ENCODE results near the gene CGNL1. TPM values are rescaled to one million over a fixed set of nuclear protein-coding genes. Genes with fewer than 3 reads are reported as not detected.

Gene CGNL1
- polyA plus RNA-seq, 1 of the 3 experiments (the other 2 are of a cell fraction): 0.23 TPM

- no peaks in the 10 kb centered on the region for H4K20me1 ChIP-seq (ENCODE audit: insufficient read depth)
- DNase-seq: no peak
- no peak overlapping the region for H3K4me3 ChIP-seq (ENCODE audit: low read depth in 2 of 2, low read length in 1 of 2)
- no peaks in the 10 kb centered on the region for H3K36me3 ChIP-seq (replicated peaks in 1 of 2; ENCODE audit: control insufficient read depth in 1 of 2, insufficient read depth in 2 of 2, low read length in 1 of 2)
- H3K79me2 ChIP-seq (ENCODE audit: insufficient read depth): no peaks in the 10 kb centered on the region
- no peak for TF ChIP-seq EZH2phosphoT487 (IDR thresholded peaks at IDR 0.05; ENCODE audit: borderline replicate concordance, low read depth)
- TF ChIP-seq, protein P1, sequence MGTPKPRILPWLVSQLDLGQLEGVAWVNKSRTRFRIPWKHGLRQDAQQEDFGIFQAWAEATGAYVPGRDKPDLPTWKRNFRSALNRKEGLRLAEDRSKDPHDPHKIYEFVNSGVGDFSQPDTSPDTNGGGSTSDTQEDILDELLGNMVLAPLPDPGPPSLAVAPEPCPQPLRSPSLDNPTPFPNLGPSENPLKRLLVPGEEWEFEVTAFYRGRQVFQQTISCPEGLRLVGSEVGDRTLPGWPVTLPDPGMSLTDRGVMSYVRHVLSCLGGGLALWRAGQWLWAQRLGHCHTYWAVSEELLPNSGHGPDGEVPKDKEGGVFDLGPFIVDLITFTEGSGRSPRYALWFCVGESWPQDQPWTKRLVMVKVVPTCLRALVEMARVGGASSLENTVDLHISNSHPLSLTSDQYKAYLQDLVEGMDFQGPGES (IDR thresholded peaks at IDR 0.05; ENCODE audit: low read depth, low read length): no peak
- H3K9ac ChIP-seq: no peak overlapping the region
- 76% methylated on average over 3 of the region's 3 CpGs for WGBS (ENCODE audit: low lambda C conversion rate)
- no peak overlapping the region for H2AFZ ChIP-seq (ENCODE audit: low read depth)
- no peak overlapping the region for H3K27ac ChIP-seq (ENCODE audit: low read depth in 2 of 2, low read length in 1 of 2)
- H3K9me3 ChIP-seq: no peaks in the 10 kb centered on the region
- H3K27me3 ChIP-seq (ENCODE audit: insufficient read depth): no peaks in the 10 kb centered on the region
- no peak overlapping the region for H3K4me2 ChIP-seq
- no peaks in the 10 kb centered on the region for H3F3A ChIP-seq (replicated peaks; ENCODE audit: insufficient read depth)
- POLR2A ChIA-PET: no interaction called here
- CTCF ChIA-PET: interaction anchor here (0.6 to 1.9 kb wide), 4 partner anchors 8 to 302 kb away, joined by 3 to 12 read pairs (median 4); no protein-coding TSS in a partner anchor
- no peaks in the 10 kb centered on the region for H3K9me2 ChIP-seq
- peaks cover 0 to 6% of the 10 kb centered on the region in 2 experiments; a peak in 1 of 4 replicates for H3K4me1 ChIP-seq (ENCODE audit: control insufficient read depth in 1 of 2, insufficient read depth in 2 of 2, low read depth in 1 of 2, low read length in 1 of 2)
These were observed 191.6 kb downstream of the CGNL1 start for GRCh38 chr15:57567891-57568290.

GRCh38 chr15:57568299-57568698 is 192.0 kb downstream of the CGNL1 start:
- H3K4me1 ChIP-seq (ENCODE audit: control insufficient read depth in 1 of 2, insufficient read depth in 2 of 2, low read depth in 1 of 2, low read length in 1 of 2): peaks cover 0 to 10% of the 10 kb centered on the region in 2 experiments; a peak in 1 of 4 replicates
- no peak overlapping the region for H3K27ac ChIP-seq (ENCODE audit: low read depth in 2 of 2, low read length in 1 of 2)
- TF ChIP-seq FOXM1 (IDR thresholded peaks at IDR 0.05; ENCODE audit: low read depth): no peak
- no peaks in the 10 kb centered on the region for H3K9me3 ChIP-seq
- H3F3A ChIP-seq (replicated peaks; ENCODE audit: insufficient read depth): no peaks in the 10 kb centered on the region
- no peak for DNase-seq
- H3K9ac ChIP-seq: no peak overlapping the region
- H3K79me2 ChIP-seq (ENCODE audit: insufficient read depth): no peaks in the 10 kb centered on the region
- no peaks in the 10 kb centered on the region for H3K9me2 ChIP-seq
- no peaks in the 10 kb centered on the region for H4K20me1 ChIP-seq (ENCODE audit: insufficient read depth)
- H3K4me3 ChIP-seq (ENCODE audit: low read depth in 2 of 2, low read length in 1 of 2): no peak overlapping the region
- H2AFZ ChIP-seq (ENCODE audit: low read depth): no peak overlapping the region
- H3K4me2 ChIP-seq: no peak overlapping the region
- no peaks in the 10 kb centered on the region for H3K27me3 ChIP-seq (ENCODE audit: insufficient read depth)
- ChIA-PET CTCF (interaction anchor here (0.6 to 1.9 kb wide), 4 partner anchors 8 to 301 kb away, joined by 3 to 12 read pairs (median 4); no protein-coding TSS in a partner anchor), POLR2A (no interaction called here)
- 73% methylated on average over 2 of the region's 2 CpGs for WGBS (ENCODE audit: low lambda C conversion rate)
- H3K36me3 ChIP-seq (replicated peaks in 1 of 2; ENCODE audit: control insufficient read depth in 1 of 2, insufficient read depth in 2 of 2, low read length in 1 of 2): no peaks in the 10 kb centered on the region

DNA sequence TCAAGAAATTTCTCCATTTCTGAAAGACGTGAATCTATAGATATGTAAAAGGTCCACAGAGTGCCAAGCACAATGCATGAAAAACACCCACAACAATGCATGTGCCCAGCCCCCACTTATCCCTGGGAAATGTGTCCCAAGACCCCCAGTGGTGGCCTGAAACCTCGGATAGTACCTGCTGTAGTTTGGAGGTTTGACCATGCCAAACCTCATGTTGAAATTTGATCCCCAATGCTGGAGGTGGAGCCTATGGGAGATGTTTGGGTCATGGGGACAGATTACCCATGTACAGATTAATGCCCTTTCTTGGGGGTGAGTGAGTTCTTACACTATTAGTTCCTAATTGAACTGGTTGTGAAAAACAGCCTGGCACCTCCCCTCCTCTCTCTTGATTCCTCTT is 194.0 kb downstream of the CGNL1 start:
- DNase-seq: no peak
- Histone ChIP-seq H3K27me3 (ENCODE audit: insufficient read depth) (no peaks in the 10 kb centered on the region), H3K9me2 (no peaks in the 10 kb centered on the region), H3K4me3 (ENCODE audit: low read depth in 2 of 2, low read length in 1 of 2) (no peak overlapping the region), H3K4me1 (ENCODE audit: control insufficient read depth in 1 of 2, insufficient read depth in 2 of 2, low read depth in 1 of 2, low read length in 1 of 2) (peaks cover 0 to 16% of the 10 kb centered on the region in 2 experiments; a peak in 1 of 4 replicates), H3K36me3 (replicated peaks in 1 of 2; ENCODE audit: control insufficient read depth in 1 of 2, insufficient read depth in 2 of 2, low read length in 1 of 2) (no peaks in the 10 kb centered on the region), H4K20me1 (ENCODE audit: insufficient read depth) (no peaks in the 10 kb centered on the region), H3K27ac (ENCODE audit: low read depth in 2 of 2, low read length in 1 of 2) (no peak overlapping the region), H3K9ac (no peak overlapping the region), H3K79me2 (ENCODE audit: insufficient read depth) (no peaks in the 10 kb centered on the region), H3K9me3 (no peaks in the 10 kb centered on the region), H3F3A (replicated peaks; ENCODE audit: insufficient read depth) (no peaks in the 10 kb centered on the region), H2AFZ (ENCODE audit: low read depth) (no peak overlapping the region), H3K4me2 (no peak overlapping the region)
- CTCF ChIA-PET: no interaction called here
- TF ChIP-seq ELF1 (IDR thresholded peaks at IDR 0.05) (no peak), RAD21 (IDR thresholded peaks at IDR 0.05; ENCODE audit: low read length) (no peak), CHD2 (IDR thresholded peaks at IDR 0.05; ENCODE audit: low read length, partially characterized antibody) (no peak), TEAD4 (IDR thresholded peaks at IDR 0.05; ENCODE audit: borderline replicate concordance, insufficient read depth) (no peak), SIN3A (IDR thresholded peaks at IDR 0.05; ENCODE audit: borderline replicate concordance, low read depth, low read length) (no peak), MEF2A (IDR thresholded peaks at IDR 0.05; ENCODE audit: borderline replicate concordance, low read depth) (no peak), YY1 (IDR thresholded peaks at IDR 0.05; ENCODE audit: low read depth) (no peak), MXI1 (IDR thresholded peaks at IDR 0.05; ENCODE audit: low read depth, low read length) (no peak), GABPA (IDR thresholded peaks at IDR 0.05; ENCODE audit: low read depth) (no peak), GATA2 (CRISPR knock-in tag; IDR thresholded peaks at IDR 0.05) (no peak), NFIC (IDR thresholded peaks at IDR 0.05; ENCODE audit: borderline replicate concordance) (no peak), TAF1 (IDR thresholded peaks at IDR 0.05; ENCODE audit: borderline replicate concordance, low read depth, low read length) (no peak), FOSL2 (IDR thresholded peaks at IDR 0.05; ENCODE audit: borderline replicate concordance, low read depth) (no peak), NRF1 (IDR thresholded peaks at IDR 0.05; ENCODE audit: low read depth, low read length) (no peak), MAX (IDR thresholded peaks at IDR 0.05; ENCODE audit: low read depth) (no peak)
- TF ChIP-seq, protein P2, sequence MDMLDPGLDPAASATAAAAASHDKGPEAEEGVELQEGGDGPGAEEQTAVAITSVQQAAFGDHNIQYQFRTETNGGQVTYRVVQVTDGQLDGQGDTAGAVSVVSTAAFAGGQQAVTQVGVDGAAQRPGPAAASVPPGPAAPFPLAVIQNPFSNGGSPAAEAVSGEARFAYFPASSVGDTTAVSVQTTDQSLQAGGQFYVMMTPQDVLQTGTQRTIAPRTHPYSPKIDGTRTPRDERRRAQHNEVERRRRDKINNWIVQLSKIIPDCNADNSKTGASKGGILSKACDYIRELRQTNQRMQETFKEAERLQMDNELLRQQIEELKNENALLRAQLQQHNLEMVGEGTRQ (IDR thresholded peaks at IDR 0.05; ENCODE audit: borderline replicate concordance, low read depth, low read length): no peak
- TF ChIP-seq, protein P1 (IDR thresholded peaks at IDR 0.05; ENCODE audit: low read depth, low read length): no peak
- POLR2A ChIA-PET: no interaction called here
- WGBS (ENCODE audit: low lambda C conversion rate): 67% methylated on average over 2 of the region's 2 CpGs
